ENCODE results near the gene SLC28A1.

SLC28A1 gene

DNA sequence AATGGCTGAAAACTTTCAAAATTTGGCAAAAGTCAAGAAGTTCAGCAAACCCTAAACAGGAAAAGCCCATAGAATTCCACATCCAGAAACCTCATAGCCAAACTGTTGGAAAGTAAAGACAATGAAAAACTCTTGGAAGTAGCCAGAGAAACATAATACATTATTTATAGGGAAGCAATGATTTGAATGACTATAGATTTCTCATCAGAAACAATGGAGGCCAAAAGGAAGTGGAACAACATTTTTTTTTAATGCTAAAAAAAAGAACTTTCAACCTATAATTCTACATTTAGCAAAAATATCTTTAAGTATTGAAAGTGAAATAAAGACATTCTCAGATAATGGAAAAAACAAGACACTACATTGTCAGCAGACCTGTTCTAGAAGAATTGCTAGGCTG lies 37.1 kb upstream of the SLC28A1 start:
- H3K36me3 ChIP-seq (ENCODE audit: insufficient read depth, low read depth, low read length), result no peaks in the 10 kb centered on the region

DNA sequence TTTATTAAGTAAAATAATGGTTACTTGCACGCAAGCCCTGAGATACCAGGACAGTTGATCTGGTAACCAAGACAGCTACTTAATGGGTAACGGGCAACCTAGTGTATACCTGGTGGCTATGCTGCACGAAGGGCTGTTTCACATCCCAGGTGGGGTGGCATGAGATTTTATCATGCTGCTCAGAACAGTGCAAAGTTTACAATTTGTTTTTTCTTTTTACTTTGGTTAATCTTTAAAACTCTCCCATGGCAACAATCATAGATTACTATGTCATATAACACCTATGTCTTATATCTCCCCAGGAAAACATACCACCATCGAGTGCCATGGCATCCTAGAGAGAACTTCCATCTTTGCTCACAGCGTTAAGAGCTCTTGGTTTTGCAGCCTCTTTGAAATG lies 32.2 kb upstream of the SLC28A1 start:
- Histone ChIP-seq H3K27me3 (ENCODE audit: insufficient read depth, low read length) (no peaks in the 10 kb centered on the region), H3K4me3 (ENCODE audit: low read length) (no peak overlapping the region), H3K9me3 (ENCODE audit: insufficient read depth, low read depth, low read length) (no peaks in the 10 kb centered on the region), H3K9ac (ENCODE audit: low read depth, low read length) (no peak overlapping the region), H3K36me3 (ENCODE audit: insufficient read depth, low read depth, low read length) (peaks cover 16% of the 10 kb centered on the region), H3K27ac (ENCODE audit: low read length) (no peak overlapping the region), H3K4me1 (ENCODE audit: insufficient read depth, low read length) (no peaks in the 10 kb centered on the region)

More for the DNA sequence above, 37.1 kb upstream of the SLC28A1 start:
- Histone ChIP-seq H3K9ac (ENCODE audit: low read depth, low read length) (no peak overlapping the region), H3K27ac (ENCODE audit: low read length) (no peak overlapping the region), H3K4me1 (ENCODE audit: insufficient read depth, low read length) (no peaks in the 10 kb centered on the region), H3K4me3 (ENCODE audit: low read length) (no peak overlapping the region), H3K9me3 (ENCODE audit: insufficient read depth, low read depth, low read length) (0 out of 2 replicates have a peak, but pooled peaks cover 5% of the 10 kb centered on the region), H3K27me3 (ENCODE audit: insufficient read depth, low read length) (no peaks in the 10 kb centered on the region)

DNA sequence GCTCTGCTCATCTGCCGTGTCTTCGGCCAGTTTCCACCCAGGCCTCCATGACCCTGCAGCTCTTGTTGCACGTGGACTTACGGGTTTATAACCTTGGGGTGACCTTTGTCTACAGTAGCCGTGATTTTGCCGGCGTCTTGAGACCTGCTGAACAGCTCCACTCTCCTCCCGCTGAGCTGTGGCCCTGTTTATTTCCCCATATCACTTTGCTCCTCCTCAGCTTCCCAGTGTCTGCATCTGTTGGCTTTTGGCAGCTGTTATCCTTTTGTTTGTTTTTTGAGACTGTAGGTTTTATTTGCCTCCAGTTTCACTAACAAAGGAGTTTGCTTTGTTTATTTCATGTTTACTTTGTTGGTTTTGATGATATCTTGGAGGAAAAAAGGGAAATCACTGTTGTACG lies 29.3 kb upstream of the SLC28A1 start:
- no peaks in the 10 kb centered on the region for H3K4me1 ChIP-seq (ENCODE audit: insufficient read depth, low read length)
- H3K27ac ChIP-seq (ENCODE audit: low read length), result no peak overlapping the region
- H3K9ac ChIP-seq (ENCODE audit: low read depth, low read length), result no peak overlapping the region
- H3K27me3 ChIP-seq (ENCODE audit: insufficient read depth, low read length), result no peaks in the 10 kb centered on the region
- peaks cover 35% of the 10 kb centered on the region for H3K36me3 ChIP-seq (ENCODE audit: insufficient read depth, low read depth, low read length)
- H3K4me3 ChIP-seq (ENCODE audit: low read length), result no peak overlapping the region
- H3K9me3 ChIP-seq (ENCODE audit: insufficient read depth, low read depth, low read length), result no peaks in the 10 kb centered on the region

DNA sequence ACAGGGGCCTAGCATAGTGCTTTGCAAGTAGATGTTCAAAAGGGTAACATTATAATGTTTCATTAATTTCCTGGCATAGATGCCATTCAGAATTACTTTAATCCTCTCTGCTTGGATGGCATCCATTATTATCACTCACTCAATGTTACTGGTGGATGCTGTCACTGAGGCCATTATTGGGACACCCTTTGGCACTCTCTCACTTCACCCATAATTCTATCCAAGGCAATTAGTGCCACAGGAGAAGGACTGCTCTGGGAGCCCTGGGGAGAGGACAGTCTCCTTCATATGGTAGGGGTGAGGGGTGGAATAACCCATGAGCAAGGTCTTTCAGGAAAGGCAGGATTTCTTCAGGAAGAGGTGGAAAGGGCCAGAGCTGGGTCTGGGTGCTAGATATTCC lies 28.7 kb upstream of the SLC28A1 start:
- Histone ChIP-seq H3K4me1 (ENCODE audit: insufficient read depth, low read length) (no peaks in the 10 kb centered on the region), H3K9ac (ENCODE audit: low read depth, low read length) (no peak overlapping the region), H3K36me3 (ENCODE audit: insufficient read depth, low read depth, low read length) (peaks cover 35% of the 10 kb centered on the region), H3K27ac (ENCODE audit: low read length) (no peak overlapping the region), H3K4me3 (ENCODE audit: low read length) (no peak overlapping the region), H3K9me3 (ENCODE audit: insufficient read depth, low read depth, low read length) (no peaks in the 10 kb centered on the region), H3K27me3 (ENCODE audit: insufficient read depth, low read length) (no peaks in the 10 kb centered on the region)

DNA sequence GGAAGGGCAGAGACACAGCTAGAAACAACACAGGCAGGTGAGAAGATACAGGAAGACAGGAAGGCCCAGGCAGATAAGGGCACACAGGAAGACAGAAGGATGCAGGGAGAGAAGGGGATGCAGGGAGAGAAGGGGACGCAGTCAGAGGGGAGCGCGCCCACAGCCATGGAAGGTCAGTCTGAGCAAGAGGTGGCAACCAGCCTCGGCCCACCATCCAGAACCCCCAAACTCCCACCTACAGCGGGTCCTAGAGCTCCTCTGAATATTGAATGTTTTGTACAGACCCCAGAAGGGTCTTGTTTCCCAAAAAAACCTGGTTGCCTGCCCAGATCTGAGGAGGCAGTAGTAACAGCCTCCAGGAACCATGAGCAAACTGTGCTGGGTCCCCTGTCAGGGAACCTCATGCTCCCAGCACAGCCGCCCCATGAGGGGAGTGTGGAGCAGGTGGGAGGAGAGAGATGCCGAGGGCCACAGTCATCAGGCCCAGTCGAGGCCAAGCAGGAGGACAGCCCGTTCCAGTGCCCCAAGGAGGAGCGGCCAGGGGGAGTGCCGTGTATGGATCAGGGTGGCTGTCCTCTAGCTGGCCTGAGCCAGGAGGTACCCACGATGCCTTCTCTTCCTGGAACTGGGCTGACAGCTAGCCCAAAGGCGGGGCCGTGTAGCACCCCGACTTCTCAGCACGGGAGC lies 27.6 kb upstream of the SLC28A1 start:
- Histone ChIP-seq H3K4me1 (ENCODE audit: insufficient read depth, low read length) (no peaks in the 10 kb centered on the region), H3K9ac (ENCODE audit: low read depth, low read length) (no peak overlapping the region), H3K9me3 (ENCODE audit: insufficient read depth, low read depth, low read length) (no peaks in the 10 kb centered on the region), H3K36me3 (ENCODE audit: insufficient read depth, low read depth, low read length) (peaks cover 37% of the 10 kb centered on the region), H3K27me3 (ENCODE audit: insufficient read depth, low read length) (no peaks in the 10 kb centered on the region), H3K27ac (ENCODE audit: low read length) (no peak overlapping the region), H3K4me3 (ENCODE audit: low read length) (no peak overlapping the region)

DNA sequence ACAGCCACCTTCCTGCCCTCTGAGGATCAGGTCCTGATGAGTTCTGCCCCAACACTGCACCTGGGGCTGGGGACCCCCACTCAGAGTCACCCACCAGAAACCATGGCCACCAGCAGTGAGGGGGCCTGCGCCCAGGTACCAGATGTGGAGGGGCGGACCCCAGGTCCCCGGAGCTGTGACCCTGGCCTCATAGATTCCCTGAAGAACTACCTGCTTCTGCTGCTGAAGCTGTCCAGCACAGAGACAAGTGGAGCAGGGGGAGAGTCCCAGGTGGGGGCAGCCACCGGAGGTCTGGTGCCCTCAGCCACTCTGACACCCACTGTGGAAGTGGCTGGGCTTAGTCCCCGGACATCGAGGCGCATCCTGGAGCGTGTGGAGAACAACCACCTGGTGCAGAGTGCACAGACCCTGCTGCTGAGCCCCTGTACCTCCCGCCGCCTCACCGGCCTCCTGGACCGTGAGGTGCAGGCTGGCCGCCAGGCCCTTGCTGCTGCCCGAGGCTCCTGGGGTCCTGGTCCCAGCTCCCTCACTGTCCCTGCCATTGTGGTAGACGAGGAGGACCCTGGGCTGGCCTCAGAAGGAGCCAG lies 27.0 kb upstream of the SLC28A1 start:
- no peak overlapping the region for H3K4me3 ChIP-seq (ENCODE audit: low read length)

DNA sequence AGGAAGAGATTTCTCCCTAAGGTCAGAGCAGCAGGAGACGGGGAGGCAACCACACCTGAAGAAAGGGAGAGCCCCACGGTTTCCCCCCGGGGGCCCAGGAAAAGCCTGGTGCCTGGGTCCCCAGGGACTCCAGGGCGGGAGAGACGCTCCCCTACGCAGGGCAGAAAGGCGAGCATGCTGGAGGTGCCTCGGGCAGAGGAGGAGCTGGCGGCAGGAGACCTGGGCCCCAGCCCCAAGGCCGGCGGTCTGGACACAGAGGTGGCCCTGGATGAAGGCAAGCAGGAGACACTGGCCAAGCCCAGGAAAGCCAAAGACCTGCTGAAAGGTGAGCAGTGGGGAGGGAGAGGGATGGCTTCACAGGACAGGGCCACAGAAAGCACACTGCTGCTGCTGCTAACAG lies 26.2 kb upstream of the SLC28A1 start:
- H3K4me3 ChIP-seq (ENCODE audit: low read length), result no peak overlapping the region
- peaks cover 50% of the 10 kb centered on the region for H3K36me3 ChIP-seq (ENCODE audit: insufficient read depth, low read depth, low read length)
- H3K27me3 ChIP-seq (ENCODE audit: insufficient read depth, low read length), result no peaks in the 10 kb centered on the region
- H3K9me3 ChIP-seq (ENCODE audit: insufficient read depth, low read depth, low read length), result no peaks in the 10 kb centered on the region
- H3K27ac ChIP-seq (ENCODE audit: low read length), result no peak overlapping the region
- H3K4me1 ChIP-seq (ENCODE audit: insufficient read depth, low read length), result no peaks in the 10 kb centered on the region
- H3K9ac ChIP-seq (ENCODE audit: low read depth, low read length), result no peak overlapping the region

More for the DNA sequence above, 27.0 kb upstream of the SLC28A1 start:
- Histone ChIP-seq H3K9ac (ENCODE audit: low read depth, low read length) (no peak overlapping the region), H3K4me1 (ENCODE audit: insufficient read depth, low read length) (no peaks in the 10 kb centered on the region), H3K27me3 (ENCODE audit: insufficient read depth, low read length) (no peaks in the 10 kb centered on the region), H3K36me3 (ENCODE audit: insufficient read depth, low read depth, low read length) (peaks cover 43% of the 10 kb centered on the region), H3K9me3 (ENCODE audit: insufficient read depth, low read depth, low read length) (no peaks in the 10 kb centered on the region), H3K27ac (ENCODE audit: low read length) (no peak overlapping the region)

DNA sequence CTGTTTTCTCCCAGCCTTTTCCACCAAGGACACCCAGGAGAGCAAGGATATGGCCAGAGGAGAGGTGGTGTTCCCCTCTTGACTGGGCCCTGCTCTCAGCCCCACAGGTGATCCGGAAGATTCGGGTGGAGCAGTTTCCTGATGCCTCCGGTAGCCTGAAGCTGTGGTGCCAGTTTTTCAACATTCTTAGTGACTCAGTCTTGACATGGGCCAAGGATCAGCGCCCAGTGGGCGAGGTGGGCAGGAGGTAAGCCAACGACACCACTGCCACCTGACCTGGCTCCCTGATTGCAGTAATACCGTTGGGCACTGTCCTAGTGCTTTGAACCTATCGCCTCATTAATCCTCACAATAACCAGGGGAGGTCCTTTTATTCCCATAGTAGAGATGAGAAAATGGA lies 25.3 kb upstream of the SLC28A1 start:
- no peaks in the 10 kb centered on the region for H3K27me3 ChIP-seq (ENCODE audit: insufficient read depth, low read length)
- no peaks in the 10 kb centered on the region for H3K9me3 ChIP-seq (ENCODE audit: insufficient read depth, low read depth, low read length)
- no peak overlapping the region for H3K27ac ChIP-seq (ENCODE audit: low read length)
- H3K9ac ChIP-seq (ENCODE audit: low read depth, low read length), result no peak overlapping the region
- H3K4me1 ChIP-seq (ENCODE audit: insufficient read depth, low read length), result no peaks in the 10 kb centered on the region
- H3K36me3 ChIP-seq (ENCODE audit: insufficient read depth, low read depth, low read length), result peaks cover 59% of the 10 kb centered on the region
- H3K4me3 ChIP-seq (ENCODE audit: low read length), result no peak overlapping the region

DNA sequence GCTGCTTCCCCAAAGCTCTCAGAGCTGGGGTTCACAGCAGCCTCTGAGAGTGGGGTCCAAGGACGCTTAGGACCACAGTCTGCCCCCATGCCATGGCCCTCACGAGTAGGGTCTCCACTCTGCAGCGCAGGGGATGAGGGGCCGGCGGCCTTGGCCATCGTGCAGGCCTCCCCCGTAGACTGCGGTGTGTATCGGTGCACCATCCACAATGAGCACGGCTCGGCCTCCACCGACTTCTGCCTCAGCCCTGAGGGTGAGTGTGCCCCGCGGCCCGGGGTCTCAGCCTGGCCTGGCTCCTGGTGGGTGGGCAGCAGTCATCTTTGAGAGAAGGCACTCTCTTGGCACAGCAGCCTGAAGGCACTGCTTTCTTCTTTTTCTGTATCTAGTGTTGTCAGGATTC lies 24.8 kb upstream of the SLC28A1 start:
- Histone ChIP-seq H3K36me3 (ENCODE audit: insufficient read depth, low read depth, low read length) (peaks cover 64% of the 10 kb centered on the region), H3K27me3 (ENCODE audit: insufficient read depth, low read length) (no peaks in the 10 kb centered on the region), H3K9me3 (ENCODE audit: insufficient read depth, low read depth, low read length) (no peaks in the 10 kb centered on the region), H3K4me3 (ENCODE audit: low read length) (no peak overlapping the region), H3K27ac (ENCODE audit: low read length) (no peak overlapping the region), H3K9ac (ENCODE audit: low read depth, low read length) (no peak overlapping the region), H3K4me1 (ENCODE audit: insufficient read depth, low read length) (no peaks in the 10 kb centered on the region)

DNA sequence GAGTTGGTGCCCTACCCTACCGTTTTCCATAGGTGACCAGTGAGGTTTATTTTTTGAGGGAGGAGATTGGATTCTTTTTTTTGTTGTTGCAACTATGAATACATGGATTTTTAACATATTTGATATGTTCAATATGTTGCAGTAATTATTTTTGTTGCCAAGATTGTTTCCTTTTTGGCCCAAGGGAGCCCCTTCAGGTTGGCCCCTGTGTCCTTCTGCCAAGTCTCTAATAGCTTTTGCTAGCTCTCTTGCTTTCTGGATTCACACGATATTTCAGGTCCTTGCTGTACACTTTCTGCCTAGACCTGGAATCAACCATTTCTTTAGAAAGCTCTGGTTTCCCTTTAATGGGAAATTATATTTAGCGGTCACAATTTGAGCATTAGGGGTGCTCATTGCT lies 22.7 kb upstream of the SLC28A1 start:
- no peak overlapping the region for H3K4me3 ChIP-seq (ENCODE audit: low read length)
- H3K27me3 ChIP-seq (ENCODE audit: insufficient read depth, low read length), result no peaks in the 10 kb centered on the region
- no peak overlapping the region for H3K27ac ChIP-seq (ENCODE audit: low read length)
- no peaks in the 10 kb centered on the region for H3K4me1 ChIP-seq (ENCODE audit: insufficient read depth, low read length)
- peaks cover 62% of the 10 kb centered on the region for H3K36me3 ChIP-seq (ENCODE audit: insufficient read depth, low read depth, low read length)
- H3K9ac ChIP-seq (ENCODE audit: low read depth, low read length), result no peak overlapping the region
- no peaks in the 10 kb centered on the region for H3K9me3 ChIP-seq (ENCODE audit: insufficient read depth, low read depth, low read length)

DNA sequence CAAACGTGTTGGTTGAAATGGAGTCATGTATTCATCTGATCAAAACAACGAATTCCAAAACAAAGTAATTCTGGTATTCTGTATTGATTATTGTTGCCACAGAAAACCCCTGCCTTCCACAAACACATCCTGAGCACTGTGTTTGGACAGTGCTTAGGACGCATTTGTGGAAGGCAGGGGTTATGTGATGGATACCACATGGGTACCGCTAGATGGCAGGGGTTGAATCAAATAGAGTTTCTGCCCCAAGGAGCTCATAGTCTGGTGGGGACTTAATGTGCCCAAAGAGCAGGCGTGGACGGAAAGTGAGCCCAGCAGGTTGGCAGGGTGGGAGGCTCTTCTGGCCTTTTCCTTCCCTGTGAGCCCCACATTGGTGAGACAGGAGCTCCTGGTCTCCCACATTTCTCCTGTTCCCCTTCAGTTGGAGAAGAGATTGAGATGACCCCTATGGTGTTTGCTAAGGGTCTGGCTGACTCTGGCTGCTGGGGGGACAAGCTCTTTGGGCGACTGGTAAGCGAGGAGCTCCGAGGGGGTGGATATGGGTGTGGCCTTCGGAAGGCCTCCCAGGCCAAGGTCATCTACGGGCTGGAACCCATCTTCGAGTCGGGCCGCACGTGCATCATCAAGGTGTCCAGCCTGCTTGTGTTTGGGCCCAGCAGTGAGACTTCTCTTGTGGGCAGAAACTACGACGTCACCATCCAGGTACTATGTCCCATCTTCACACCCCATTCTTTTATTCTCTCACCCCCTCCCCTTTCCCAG lies 22.1 kb upstream of the SLC28A1 start:
- Histone ChIP-seq H3K9ac (ENCODE audit: low read depth, low read length) (no peak overlapping the region), H3K27me3 (ENCODE audit: insufficient read depth, low read length) (no peaks in the 10 kb centered on the region), H3K27ac (ENCODE audit: low read length) (no peak overlapping the region), H3K9me3 (ENCODE audit: insufficient read depth, low read depth, low read length) (no peaks in the 10 kb centered on the region), H3K4me1 (ENCODE audit: insufficient read depth, low read length) (no peaks in the 10 kb centered on the region), H3K4me3 (ENCODE audit: low read length) (no peak overlapping the region), H3K36me3 (ENCODE audit: insufficient read depth, low read depth, low read length) (peaks cover 62% of the 10 kb centered on the region)
